ENCODE results near the gene CRYZL1. TPM values are rescaled to one million over a fixed set of nuclear protein-coding genes. Genes with fewer than 3 reads are reported as not detected.

Gene CRYZL1
- total RNA-seq: 24.7 and 27.9 TPM in 2 replicates

GRCh38 chr21:33641352-33642026 lies at the start of gene CRYZL1:
CRYZL1 (minus strand) TSS chr21:33641741; CDS start chr21:33631551, 10,190 bp downstream.

GRCh38 chr21:33642027-33642895 lies 720 bp upstream of the CRYZL1 start, which contains the start of gene ITSN1:
ITSN1 (plus strand) TSS chr21:33642501; CDS start chr21:33718829, 76,328 bp downstream.

GRCh38 chr21:33588485-33589335 lies 52.8 kb downstream of the CRYZL1 start, which contains the start of gene DONSON:
DONSON (minus strand) TSS chr21:33588684; CDS start chr21:33588641, 43 bp downstream.

GRCh38 chr21:33542640-33543504 lies 98.7 kb downstream of the CRYZL1 start, which contains the start of gene SON:
SON (plus strand) TSS chr21:33543038; CDS start chr21:33543093, 55 bp downstream.

GRCh38 chr21:33541756-33542639 lies 99.5 kb downstream of the CRYZL1 start, which contains the start of gene GART:
GART (minus strand) TSS chr21:33542117; CDS start chr21:33539315, 2,802 bp downstream.

Other genes with a start within 250 kb of the CRYZL1 start
- gene IFNGR2, start 238.3 kb downstream of the CRYZL1 start, total RNA-seq: 51.2 and 69.2 TPM in 2 replicates
- 22.0 and 32.1 TPM in 2 replicates for gene TMEM50B, start 161.8 kb downstream of the CRYZL1 start, total RNA-seq
- gene DNAJC28, start 150.0 kb downstream of the CRYZL1 start, total RNA-seq: 1.4 and 1.5 TPM in 2 replicates
- 39.4 and 43.0 TPM in 2 replicates for gene GART, start 99.6 kb downstream of the CRYZL1 start, total RNA-seq
- gene SON, start 98.7 kb downstream of the CRYZL1 start, total RNA-seq: 104 and 115 TPM in 2 replicates
- 8.7 and 9.8 TPM in 2 replicates for gene DONSON, start 53.1 kb downstream of the CRYZL1 start, total RNA-seq
- gene ITSN1, start 760 bp upstream of the CRYZL1 start, total RNA-seq: 40.2 and 45.0 TPM in 2 replicates